Heart left ventricle (tissue), 13 donors: Measurements from ENCODE around the gene TPX2.

Experiments used
- POLR2A ChIP-seq, 2 donors: fragments of 450-650 bp; IDR thresholded peaks; one replicate each; pipeline ENCODE4 v1.6.1; 2017; ENCODE audit warnings: antibody characterized with exemption in 2 of 2, mild to moderate bottlenecking in 2 of 2, moderate library complexity in 2 of 2
- TF ChIP-seq, protein P1 (sequence below), 12 donors: fragments of 200-600 bp; sonication (generic) in 4 of 12; IDR thresholded peaks; one replicate each; pipeline versions ENCODE4 v1.5.0 to v1.8.0; 2018 to 2022; ENCODE audit warnings: antibody characterized with exemption in 12 of 12, mild to moderate bottlenecking in 5 of 12
- donor health status: ischemic (EF 13 %, LVEDD 7.1; RV severe dilation, severe dysfunction).
- donor health status: DM: no; HTN: yes; CAD: no.
- donor health status: DM: no; HTN: no; CAD: no.
- donor health status: ischemic (EF 25% LVEDD 6.9; RV normal size, moderate dysfunction).
- donor health status: ischemic (EF 25% LVEDD 5.7; RV mildly dilated, moderate dysfunction).
- donor health status: ischemic (EF 35%, LVEDD 5.7; RV mildly dilated, moderate dysfunction).
- donor health status: nonischemic (EF 11% LVEDD 7.7; RV severe dilation, severe dysfunction).
- donor health status: DM: yes; HTN: yes; CAD: no.
- donor health status: PGD.
- donor health status: ischemic (EF 29% LVEDD 5.4; RV normal size, mild dysfunction).
- donor health status: nonischemic (EF 23%, LVEDD 6.1; RV moderate dilation, normal function).

DNA sequence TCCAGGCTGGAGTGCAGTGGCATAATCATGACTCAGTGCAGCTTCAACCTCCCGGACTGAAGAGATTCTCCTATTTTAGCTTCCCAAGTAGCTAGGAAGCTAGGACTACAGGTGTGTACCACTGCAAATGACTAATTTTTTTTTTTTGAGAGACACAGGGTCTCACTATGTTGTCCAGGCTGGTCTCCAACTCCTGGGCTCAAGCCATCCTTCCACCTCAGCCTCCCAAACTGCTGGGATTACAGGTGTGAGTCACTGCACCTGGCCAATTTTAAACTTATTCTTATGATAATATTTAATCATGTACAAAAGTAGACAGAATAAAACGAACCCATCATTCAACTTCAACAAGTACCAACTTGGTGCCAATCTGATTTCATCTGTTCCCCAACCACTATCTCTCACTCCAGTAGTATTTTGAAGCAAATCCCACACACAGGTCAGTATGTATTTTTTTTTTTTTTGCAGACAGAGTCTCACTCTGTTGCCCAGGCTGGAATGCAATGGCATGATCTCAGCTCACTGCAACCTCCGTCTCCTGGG lies 48.9 kb upstream of the TPX2 start:
- TF ChIP-seq, protein P1, sequence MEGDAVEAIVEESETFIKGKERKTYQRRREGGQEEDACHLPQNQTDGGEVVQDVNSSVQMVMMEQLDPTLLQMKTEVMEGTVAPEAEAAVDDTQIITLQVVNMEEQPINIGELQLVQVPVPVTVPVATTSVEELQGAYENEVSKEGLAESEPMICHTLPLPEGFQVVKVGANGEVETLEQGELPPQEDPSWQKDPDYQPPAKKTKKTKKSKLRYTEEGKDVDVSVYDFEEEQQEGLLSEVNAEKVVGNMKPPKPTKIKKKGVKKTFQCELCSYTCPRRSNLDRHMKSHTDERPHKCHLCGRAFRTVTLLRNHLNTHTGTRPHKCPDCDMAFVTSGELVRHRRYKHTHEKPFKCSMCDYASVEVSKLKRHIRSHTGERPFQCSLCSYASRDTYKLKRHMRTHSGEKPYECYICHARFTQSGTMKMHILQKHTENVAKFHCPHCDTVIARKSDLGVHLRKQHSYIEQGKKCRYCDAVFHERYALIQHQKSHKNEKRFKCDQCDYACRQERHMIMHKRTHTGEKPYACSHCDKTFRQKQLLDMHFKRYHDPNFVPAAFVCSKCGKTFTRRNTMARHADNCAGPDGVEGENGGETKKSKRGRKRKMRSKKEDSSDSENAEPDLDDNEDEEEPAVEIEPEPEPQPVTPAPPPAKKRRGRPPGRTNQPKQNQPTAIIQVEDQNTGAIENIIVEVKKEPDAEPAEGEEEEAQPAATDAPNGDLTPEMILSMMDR (IDR thresholded peaks at IDR 0.05): no peak
- TF ChIP-seq POLR2A (IDR thresholded peaks at IDR 0.05): no peak
